BE2C (cell line): ENCODE results near the gene RAMAC.
A peak's percentile ranks its signal among the peaks of the same experiment; 100 is the strongest.

Source experiments
- DNase-seq: peaks from one replicate; pipeline ENCODE4 v3.0.0-alpha.2; 2020
- H3K27me3 ChIP-seq: fragments of 250-450 bp; sonication (Bioruptor Pico); 2 replicates; pipeline ENCODE4 v1.5.1; 2020; ENCODE audit warnings: mild to moderate bottlenecking
- H3K36me3 ChIP-seq: fragments of 250-450 bp; sonication (Bioruptor Pico); 2 replicates; pipeline ENCODE4 v1.5.1; 2020; ENCODE audit warnings: mild to moderate bottlenecking
- H3K4me1 ChIP-seq: fragments of 250-450 bp; sonication (Bioruptor Pico); 2 replicates; pipeline ENCODE4 v1.5.1; 2020
- H3K4me3 ChIP-seq: 2 replicates; pipeline ENCODE4 v1.5.1; 2011; ENCODE audit warnings: low read depth, low read length
- H3K9me3 ChIP-seq: fragments of 250-450 bp; sonication (Bioruptor Pico); 2 replicates; pipeline ENCODE4 v1.5.1; 2020
- TF ChIP-seq, protein P1 (sequence below): IDR thresholded peaks from 2 replicates; pipeline ENCODE4 v1.5.1; 2012; ENCODE audit warnings: mild to moderate bottlenecking, low read depth, low read length

RAMAC gene

DNA sequence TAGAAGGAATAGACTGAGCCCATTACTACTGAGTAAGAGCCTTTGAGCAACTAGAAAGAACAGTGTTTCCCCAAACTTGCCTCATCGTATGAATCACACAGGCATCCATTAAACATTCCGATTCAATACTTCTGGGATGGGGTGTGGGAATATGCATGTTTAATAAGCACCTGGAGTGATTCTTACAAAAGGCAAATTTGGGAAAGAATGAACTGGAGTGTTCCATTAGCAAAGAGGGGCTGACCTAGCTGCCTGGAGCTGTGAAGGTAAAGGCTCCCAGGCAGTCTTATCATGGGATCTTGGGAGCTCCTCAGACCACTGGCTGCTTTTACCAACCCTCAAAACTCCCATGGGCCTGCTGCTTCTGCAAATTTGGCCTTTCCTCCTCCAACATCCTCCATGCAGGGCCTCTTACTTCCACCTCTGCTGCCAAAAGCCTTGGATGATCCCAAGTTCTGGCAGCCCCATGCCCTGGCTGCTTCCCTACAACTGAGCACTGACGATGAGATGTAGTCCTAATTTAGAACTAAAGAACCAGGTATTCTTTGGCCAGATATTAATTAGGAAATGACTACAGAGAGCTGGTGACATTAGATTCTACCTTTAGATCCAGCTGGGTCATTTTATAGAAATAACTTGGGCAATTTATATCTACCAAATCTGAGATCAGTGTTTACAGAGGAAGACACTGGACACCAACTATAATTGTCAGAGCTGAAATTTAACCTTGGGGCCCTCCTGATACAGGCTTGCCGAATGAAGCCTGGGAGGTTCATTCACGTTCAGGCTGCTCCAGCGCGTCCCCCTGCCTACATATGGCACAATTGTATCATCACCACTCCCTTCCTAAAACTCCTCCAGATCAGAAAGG is 22.3 kb upstream of the RAMAC start:
- DNase-seq, result no peak
- Histone ChIP-seq H3K4me3 (no peak overlapping the region), H3K27me3 (no peaks in the 10 kb centered on the region), H3K36me3 (no peaks in the 10 kb centered on the region), H3K4me1 (no peaks in the 10 kb centered on the region), H3K9me3 (no peaks in the 10 kb centered on the region)
- TF ChIP-seq, protein P1, sequence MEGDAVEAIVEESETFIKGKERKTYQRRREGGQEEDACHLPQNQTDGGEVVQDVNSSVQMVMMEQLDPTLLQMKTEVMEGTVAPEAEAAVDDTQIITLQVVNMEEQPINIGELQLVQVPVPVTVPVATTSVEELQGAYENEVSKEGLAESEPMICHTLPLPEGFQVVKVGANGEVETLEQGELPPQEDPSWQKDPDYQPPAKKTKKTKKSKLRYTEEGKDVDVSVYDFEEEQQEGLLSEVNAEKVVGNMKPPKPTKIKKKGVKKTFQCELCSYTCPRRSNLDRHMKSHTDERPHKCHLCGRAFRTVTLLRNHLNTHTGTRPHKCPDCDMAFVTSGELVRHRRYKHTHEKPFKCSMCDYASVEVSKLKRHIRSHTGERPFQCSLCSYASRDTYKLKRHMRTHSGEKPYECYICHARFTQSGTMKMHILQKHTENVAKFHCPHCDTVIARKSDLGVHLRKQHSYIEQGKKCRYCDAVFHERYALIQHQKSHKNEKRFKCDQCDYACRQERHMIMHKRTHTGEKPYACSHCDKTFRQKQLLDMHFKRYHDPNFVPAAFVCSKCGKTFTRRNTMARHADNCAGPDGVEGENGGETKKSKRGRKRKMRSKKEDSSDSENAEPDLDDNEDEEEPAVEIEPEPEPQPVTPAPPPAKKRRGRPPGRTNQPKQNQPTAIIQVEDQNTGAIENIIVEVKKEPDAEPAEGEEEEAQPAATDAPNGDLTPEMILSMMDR, result no peak

DNA sequence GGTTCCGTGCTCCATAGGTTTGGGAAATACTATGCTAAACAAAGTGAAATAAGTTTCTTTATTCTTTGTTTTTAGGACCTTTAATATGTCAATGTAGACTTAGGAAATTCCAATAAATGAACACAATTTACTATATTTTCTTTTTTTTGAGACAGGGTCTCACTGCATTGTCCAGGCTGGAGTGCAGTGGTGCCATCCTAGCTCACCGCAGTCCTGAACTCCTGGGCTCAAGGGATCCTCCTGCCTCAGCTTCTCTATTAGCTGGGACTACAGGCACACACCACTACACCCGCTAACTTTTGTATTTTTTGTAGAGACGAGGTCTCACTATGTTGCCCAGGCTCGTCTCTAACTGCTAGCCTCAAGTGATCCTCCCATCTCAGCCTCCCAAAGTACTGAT is 21.1 kb upstream of the RAMAC start:
- Histone ChIP-seq H3K27me3 (no peaks in the 10 kb centered on the region), H3K4me3 (no peak overlapping the region), H3K9me3 (no peaks in the 10 kb centered on the region), H3K4me1 (peaks cover 1% of the 10 kb centered on the region), H3K36me3 (no peaks in the 10 kb centered on the region)
- no peak for DNase-seq
- TF ChIP-seq, protein P1, result no peak

DNA sequence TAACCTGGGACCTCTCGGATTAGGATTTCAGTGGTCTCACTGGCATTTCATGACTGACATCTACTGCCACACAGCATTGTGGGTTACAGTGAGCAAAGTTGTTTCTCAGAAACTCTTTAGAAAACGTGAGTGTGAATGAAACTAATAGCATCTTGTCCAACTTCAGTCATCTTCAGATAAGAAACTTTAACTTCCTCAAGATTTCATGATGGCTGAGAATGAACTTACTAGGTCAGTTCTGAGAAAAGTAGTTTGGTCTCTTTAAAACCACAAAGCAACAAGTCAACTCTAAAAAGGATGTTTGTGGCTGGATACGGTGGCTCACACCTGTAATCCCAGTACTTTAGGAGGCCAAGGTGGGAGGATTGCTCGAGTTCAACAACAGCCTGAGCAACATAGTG is 19.3 kb upstream of the RAMAC start:
- Histone ChIP-seq H3K36me3 (no peaks in the 10 kb centered on the region), H3K27me3 (no peaks in the 10 kb centered on the region), H3K4me3 (no peak overlapping the region), H3K4me1 (peaks cover 15% of the 10 kb centered on the region), H3K9me3 (no peaks in the 10 kb centered on the region)
- TF ChIP-seq, protein P1, result no peak
- DNase-seq, result no peak

DNA sequence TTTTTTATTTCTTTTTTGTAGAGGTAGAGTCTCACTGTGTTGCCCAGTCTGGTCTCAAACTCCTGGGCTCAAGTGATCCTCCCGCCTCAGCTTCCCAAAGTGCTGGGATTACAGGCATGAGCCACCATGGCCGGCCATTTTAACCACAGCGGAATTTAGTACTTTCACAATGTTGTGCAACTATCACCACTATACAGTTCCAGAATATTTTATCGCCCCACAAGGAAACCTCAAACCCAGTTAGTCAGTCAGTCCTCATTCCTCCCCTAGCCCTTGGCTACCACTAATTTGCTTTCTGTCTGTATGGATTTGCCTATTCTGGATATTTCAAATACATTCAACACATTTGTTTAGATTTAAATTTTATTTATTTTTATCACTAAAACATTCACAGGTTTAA is 17.9 kb upstream of the RAMAC start:
- Histone ChIP-seq H3K9me3 (no peaks in the 10 kb centered on the region), H3K27me3 (no peaks in the 10 kb centered on the region), H3K4me3 (no peak overlapping the region), H3K36me3 (no peaks in the 10 kb centered on the region), H3K4me1 (peaks cover 17% of the 10 kb centered on the region)
- DNase-seq, result no peak
- TF ChIP-seq, protein P1, result no peak

DNA sequence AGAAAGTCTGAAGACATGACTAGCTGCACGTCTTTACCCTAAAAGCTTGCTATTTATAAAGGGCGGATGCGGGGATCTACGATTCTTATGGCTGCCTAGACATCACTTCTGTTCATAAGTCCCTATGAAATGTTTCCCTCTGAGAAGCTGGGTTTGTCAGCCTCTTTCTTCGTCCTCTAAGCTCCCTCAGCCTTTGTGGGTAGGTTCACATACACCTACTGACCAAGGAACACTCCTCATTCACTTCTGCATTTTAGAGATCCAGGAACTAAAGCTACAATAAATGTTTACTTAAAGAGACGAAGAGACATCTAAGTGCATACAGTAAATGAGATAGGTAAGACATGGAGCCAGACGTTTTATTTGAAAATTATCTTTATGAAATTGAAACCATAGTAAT is 16.7 kb upstream of the RAMAC start:
- TF ChIP-seq, protein P1, result no peak
- no peak for DNase-seq
- H3K4me1 ChIP-seq, result peaks cover 17% of the 10 kb centered on the region
- H3K27me3 ChIP-seq, result no peaks in the 10 kb centered on the region
- no peaks in the 10 kb centered on the region for H3K9me3 ChIP-seq
- no peak overlapping the region for H3K4me3 ChIP-seq
- no peaks in the 10 kb centered on the region for H3K36me3 ChIP-seq

DNA sequence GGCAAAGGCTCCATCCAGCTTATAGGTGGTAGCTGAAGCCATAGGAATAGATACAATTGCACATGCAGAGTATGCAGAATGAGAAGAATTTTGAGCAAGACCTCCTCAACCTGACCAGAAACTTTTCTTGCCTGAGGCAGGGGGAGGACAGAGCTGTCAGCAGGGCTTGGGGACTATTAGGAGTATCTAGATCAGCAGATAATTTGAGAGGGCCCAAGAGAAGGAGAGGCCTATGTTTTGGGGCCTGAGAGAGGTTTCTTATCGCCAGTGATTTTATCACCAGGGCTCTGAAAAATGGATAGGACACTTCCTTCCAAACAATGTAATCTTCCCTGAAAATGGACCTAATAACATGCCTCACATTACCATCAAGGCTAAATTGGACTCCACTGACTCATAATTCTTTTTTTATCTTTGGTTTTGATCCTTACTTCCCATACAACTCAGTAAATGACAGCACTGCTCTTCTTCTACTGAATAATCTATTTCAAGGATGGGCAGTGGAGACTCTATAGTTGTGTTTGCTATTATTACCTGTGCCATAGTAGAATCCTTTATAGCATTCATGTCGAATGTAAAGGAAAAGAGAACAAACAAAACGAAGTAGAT is 15.8 kb upstream of the RAMAC start:
- Histone ChIP-seq H3K4me3 (no peak overlapping the region), H3K27me3 (no peaks in the 10 kb centered on the region), H3K36me3 (no peaks in the 10 kb centered on the region), H3K4me1 (peaks cover 17% of the 10 kb centered on the region), H3K9me3 (no peaks in the 10 kb centered on the region)
- DNase-seq, result peak; percentile 17
- TF ChIP-seq, protein P1, result no peak
